OCI-LY1 (cell line): ENCODE measurements around the gene SLC8A1.

Source experiments
- H2AFZ ChIP-seq: fragments of 200-600 bp; sonication (generic), shearing (Covaris generic); 2 replicates; pipeline ENCODE4 v1.6.0; 2014; ENCODE audit warnings: antibody characterized with exemption, mild to moderate bottlenecking, low read length
- H3F3A ChIP-seq: fragments of 200-600 bp; sonication (generic), shearing (Covaris generic); 2 replicates; pipeline ENCODE4 v1.6.0; 2014; ENCODE audit warnings: mild to moderate bottlenecking, antibody characterized with exemption, low read length, moderate library complexity; ENCODE audit not compliant: insufficient read depth
- H3K27ac ChIP-seq: fragments of 200-600 bp; sonication (generic); 2 replicates; pipeline ENCODE4 v1.5.1; 2014; ENCODE audit warnings: low read length, mixed run types, mild to moderate bottlenecking, low read depth; ENCODE audit not compliant: poor library complexity, severe bottlenecking
- H3K27me3 ChIP-seq: fragments of 200-600 bp; sonication (generic); 2 replicates; pipeline ENCODE4 v1.6.0; 2014; ENCODE audit warnings: antibody characterized with exemption, mild to moderate bottlenecking, low read length, moderate library complexity; ENCODE audit not compliant: insufficient read depth
- H3K36me3 ChIP-seq: fragments of 200-600 bp; sonication (generic); 2 replicates; pipeline ENCODE4 v1.6.1; 2014; ENCODE audit warnings: mild to moderate bottlenecking, antibody characterized with exemption, low read length, moderate library complexity, mixed read lengths; ENCODE audit not compliant: insufficient read depth
- H3K4me1 ChIP-seq: fragments of 200-600 bp; sonication (generic); 2 replicates; pipeline ENCODE4 v1.5.1; 2014; ENCODE audit warnings: mild to moderate bottlenecking, low read length, moderate library complexity; ENCODE audit not compliant: insufficient read depth, severe bottlenecking
- H3K4me2 ChIP-seq: fragments of 200-600 bp; sonication (generic), shearing (Covaris generic); 2 replicates; pipeline ENCODE4 v1.6.1; 2014; ENCODE audit warnings: low read length
- H3K4me3 ChIP-seq: fragments of 200-600 bp; sonication (generic); 2 replicates; pipeline ENCODE4 v1.5.1; 2014; ENCODE audit warnings: low read length, low read depth, mild to moderate bottlenecking, mixed read lengths; ENCODE audit not compliant: poor library complexity, severe bottlenecking
- H3K79me2 ChIP-seq: fragments of 200-600 bp; shearing (Covaris generic); 2 replicates; pipeline ENCODE4 v1.6.1; 2016; ENCODE audit warnings: mixed run types, low read length, mixed read lengths; ENCODE audit not compliant: insufficient read depth
- H3K9ac ChIP-seq: fragments of 200-600 bp; sonication (generic), shearing (Covaris generic); 2 replicates; pipeline ENCODE4 v1.6.1; 2014; ENCODE audit warnings: mild to moderate bottlenecking, low read length, mixed read lengths
- H3K9me2 ChIP-seq: fragments of 200-600 bp; sonication (generic), shearing (Covaris generic); 2 replicates; pipeline ENCODE4 v1.6.1; 2014; ENCODE audit warnings: low read depth, mild to moderate bottlenecking, low read length, mixed read lengths
- H3K9me3 ChIP-seq: fragments of 200-600 bp; shearing (Covaris generic); 2 replicates; pipeline ENCODE4 v1.6.1; 2014; ENCODE audit warnings: low read length, mixed read lengths
- H4K20me1 ChIP-seq: fragments of 200-600 bp; sonication (generic), shearing (Covaris generic); 2 replicates; pipeline ENCODE4 v1.6.0; 2016; ENCODE audit warnings: mild to moderate bottlenecking, low read length; ENCODE audit not compliant: insufficient read depth
- CTCF ChIP-seq: fragments of 200-600 bp; sonication (generic), shearing (Covaris generic); IDR thresholded peaks from 2 replicates; pipeline ENCODE4 v1.5.1; 2017; ENCODE audit warnings: mild to moderate bottlenecking, antibody characterized with exemption, low read length, moderate library complexity, mixed read lengths
- EZH2 ChIP-seq: fragments of 200-600 bp; sonication (generic), shearing (Covaris generic); IDR thresholded peaks from 2 replicates; pipeline ENCODE4 v1.8.0; 2017; ENCODE audit warnings: borderline replicate concordance, mixed run types, mild to moderate bottlenecking, antibody characterized with exemption, low read length, moderate library complexity, mixed read lengths

Gene SLC8A1

DNA sequence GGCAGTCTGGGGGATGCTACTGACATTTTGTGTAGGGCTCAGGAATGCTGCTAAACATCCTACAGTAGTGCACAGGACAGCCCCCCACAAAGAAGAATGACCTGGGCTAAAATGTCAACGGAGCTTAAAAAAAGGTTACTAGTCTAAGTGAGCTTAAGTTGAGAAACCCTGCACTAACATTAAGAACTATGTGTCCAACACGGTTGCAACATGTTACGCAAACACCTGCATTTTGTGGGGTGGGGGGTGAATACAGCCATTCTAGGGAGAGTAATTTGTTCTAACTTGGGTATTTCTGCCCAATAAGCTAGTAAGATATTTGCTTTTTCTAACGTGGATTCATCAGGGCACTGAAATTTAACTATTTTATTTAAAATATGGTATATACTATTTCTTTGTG is 57.9 kb downstream of the SLC8A1 start:
- TF ChIP-seq EZH2 (no peak), CTCF (no peak)

DNA sequence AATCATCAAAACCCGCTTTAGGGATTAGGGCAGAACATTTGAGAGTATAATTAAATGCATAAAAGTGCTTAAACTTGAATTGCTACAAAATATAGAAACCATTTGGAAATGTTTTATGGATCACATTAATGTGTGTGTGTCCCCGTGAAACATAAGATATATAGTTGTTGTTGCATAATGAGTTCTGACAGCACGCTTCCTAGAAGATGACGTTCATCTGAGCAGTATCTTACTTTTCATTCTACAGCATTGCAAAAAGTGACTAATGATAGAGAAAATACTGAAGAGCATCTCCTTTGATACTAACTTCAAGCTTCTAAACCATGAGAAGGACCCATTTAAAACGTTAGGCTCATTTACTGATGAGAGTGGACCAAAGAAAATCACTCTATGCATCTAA is 63.7 kb downstream of the SLC8A1 start:
- Histone ChIP-seq H3K4me1 (no peaks in the 10 kb centered on the region), H3K36me3 (no peaks in the 10 kb centered on the region), H3K9me2 (no peaks in the 10 kb centered on the region), H3F3A (no peaks in the 10 kb centered on the region), H3K27me3 (no peaks in the 10 kb centered on the region), H4K20me1 (no peaks in the 10 kb centered on the region), H3K9me3 (no peaks in the 10 kb centered on the region), H3K27ac (no peak overlapping the region), H3K9ac (no peak overlapping the region), H3K4me2 (no peak overlapping the region), H3K4me3 (no peak overlapping the region), H2AFZ (no peak overlapping the region), H3K79me2 (no peaks in the 10 kb centered on the region)
- no peak for TF ChIP-seq CTCF
- TF ChIP-seq EZH2: no peak

More for the DNA sequence above, 57.9 kb downstream of the SLC8A1 start:
- H3K27me3 ChIP-seq: no peaks in the 10 kb centered on the region
- H3K9me3 ChIP-seq: no peaks in the 10 kb centered on the region
- no peak overlapping the region for H3K4me2 ChIP-seq
- no peaks in the 10 kb centered on the region for H3K9me2 ChIP-seq
- no peak overlapping the region for H2AFZ ChIP-seq
- no peaks in the 10 kb centered on the region for H4K20me1 ChIP-seq
- H3K36me3 ChIP-seq: no peaks in the 10 kb centered on the region
- H3K9ac ChIP-seq: no peak overlapping the region
- no peaks in the 10 kb centered on the region for H3F3A ChIP-seq
- no peak overlapping the region for H3K27ac ChIP-seq
- no peak overlapping the region for H3K4me3 ChIP-seq
- H3K4me1 ChIP-seq: no peaks in the 10 kb centered on the region
- H3K79me2 ChIP-seq: no peaks in the 10 kb centered on the region

DNA sequence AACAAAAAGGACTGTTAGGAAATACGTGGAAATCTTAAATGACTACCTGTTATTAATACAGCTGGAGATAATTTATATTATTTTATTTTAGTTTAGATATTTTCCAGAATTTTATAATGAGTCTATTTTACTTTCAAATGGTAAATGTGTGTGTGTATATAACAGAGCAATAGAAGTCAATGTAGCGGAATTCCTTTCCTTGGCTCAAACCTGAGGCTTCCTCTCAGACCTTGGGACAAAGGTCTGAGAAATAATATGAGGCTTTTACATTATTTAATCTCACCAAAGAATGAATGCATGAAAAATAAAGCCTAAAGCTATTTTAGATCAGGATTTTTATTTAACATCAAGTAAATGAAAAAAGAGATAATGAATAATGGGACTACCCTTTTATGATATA is 65.7 kb downstream of the SLC8A1 start:
- Histone ChIP-seq H3K36me3 (no peaks in the 10 kb centered on the region), H3K4me3 (no peak overlapping the region), H3K27me3 (no peaks in the 10 kb centered on the region), H3K9ac (no peak overlapping the region), H3K9me3 (0 out of 2 replicates have a peak, but pooled peaks cover 2% of the 10 kb centered on the region), H3K9me2 (no peaks in the 10 kb centered on the region), H3F3A (no peaks in the 10 kb centered on the region), H3K79me2 (no peaks in the 10 kb centered on the region), H3K4me2 (no peak overlapping the region), H2AFZ (no peak overlapping the region), H3K4me1 (no peaks in the 10 kb centered on the region), H4K20me1 (no peaks in the 10 kb centered on the region), H3K27ac (no peak overlapping the region)
- TF ChIP-seq EZH2 (no peak), CTCF (no peak)
